Keratinocyte (primary cell): ENCODE results near the gene STATH. TPM values are rescaled to one million over a fixed set of nuclear protein-coding genes. Genes with fewer than 3 reads are reported as not detected.

Source experiments
- DNase-seq: peaks from one replicate; pipeline ENCODE4 v3.0.0-alpha.2; 2011; ENCODE audit warnings: low read depth, missing footprints, low spot score
- FAIRE-seq: peaks from 2 replicates; lab custom pipeline; 2011; peaks lifted over from hg19 to GRCh38; lab: Jason Lieb, UNC
- H2AFZ ChIP-seq: 2 replicates; pipeline ENCODE4 v1.6.0; 2012; ENCODE audit warnings: low read length, control low read depth, inconsistent platforms; ENCODE audit not compliant: control insufficient read depth
- H3K27ac ChIP-seq: 2 replicates; pipeline ENCODE4 v1.5.1; 2011; ENCODE audit warnings: low read length; ENCODE audit not compliant: control insufficient read depth, insufficient read depth
- H3K27me3 ChIP-seq: 3 replicates; pipeline ENCODE4 v1.6.0; 2011; ENCODE audit warnings: low read length; ENCODE audit not compliant: control insufficient read depth, insufficient read depth; ENCODE audit errors: extremely low read depth
- H3K36me3 ChIP-seq, 2 experiments: 2 replicates in 1 of 2; 3 replicates in 1 of 2; pipeline ENCODE4 v1.5.1; 2011; ENCODE audit warnings: low read length in 2 of 2, mild to moderate bottlenecking in 1 of 2; ENCODE audit not compliant: control insufficient read depth in 2 of 2, insufficient read depth in 2 of 2; ENCODE audit errors: extremely low read depth in 1 of 2
- H3K4me1 ChIP-seq: 3 replicates; pipeline ENCODE4 v1.5.1; 2011; ENCODE audit warnings: low read length; ENCODE audit not compliant: control insufficient read depth, insufficient read depth; ENCODE audit errors: extremely low read depth
- H3K4me2 ChIP-seq: 3 replicates; pipeline ENCODE4 v1.6.0; 2011; ENCODE audit warnings: low read depth, low read length; ENCODE audit not compliant: control insufficient read depth, insufficient read depth; ENCODE audit errors: extremely low read depth
- H3K4me3 ChIP-seq, 3 experiments: fragments of 200-600 bp in 1 of 3; sonication (generic) in 1 of 3; 2 replicates in 2 of 3; 3 replicates in 1 of 3; pipeline ENCODE4 v1.5.1; 2011 to 2016; ENCODE audit warnings: low read length in 3 of 3, mild to moderate bottlenecking in 3 of 3, control low read depth in 2 of 3, inconsistent platforms in 1 of 3, low read depth in 1 of 3, mixed read lengths in 1 of 3, mixed run types in 1 of 3, moderate library complexity in 1 of 3; ENCODE audit not compliant: control insufficient read depth in 2 of 3, insufficient read depth in 2 of 3; ENCODE audit errors: extremely low read depth in 1 of 3
- H3K79me2 ChIP-seq: 2 replicates; pipeline ENCODE4 v1.6.0; 2012; ENCODE audit warnings: low read length; ENCODE audit not compliant: control insufficient read depth, insufficient read depth
- H3K9ac ChIP-seq: 3 replicates; pipeline ENCODE4 v1.6.0; 2011; ENCODE audit warnings: low read length; ENCODE audit not compliant: control insufficient read depth, insufficient read depth; ENCODE audit errors: extremely low read depth
- H3K9me1 ChIP-seq: 3 replicates; pipeline ENCODE4 v1.6.0; 2011; ENCODE audit warnings: low read length; ENCODE audit not compliant: control insufficient read depth, insufficient read depth; ENCODE audit errors: extremely low read depth
- H3K9me3 ChIP-seq: 2 replicates; pipeline ENCODE4 v1.5.1; 2012; ENCODE audit warnings: low read depth, low read length; ENCODE audit not compliant: control insufficient read depth
- H4K20me1 ChIP-seq: 3 replicates; pipeline ENCODE4 v1.6.0; 2011; ENCODE audit warnings: low read length; ENCODE audit not compliant: control insufficient read depth, insufficient read depth; ENCODE audit errors: extremely low read depth
- CTCF ChIP-seq, 3 experiments: IDR thresholded peaks in 1 of 3; conservative IDR thresholded peaks in 1 of 3; optimal IDR thresholded peaks in 1 of 3; 2 replicates in 2 of 3; 3 replicates in 1 of 3; pipeline versions ENCODE3 to v1.5.1; 2011; ENCODE audit warnings: low read length in 3 of 3, mild to moderate bottlenecking in 3 of 3, moderate library complexity in 2 of 3, control low read depth in 1 of 3, inconsistent platforms in 1 of 3; ENCODE audit not compliant: insufficient read depth in 2 of 3; ENCODE audit errors: extremely low read depth in 1 of 3
- EZH2 ChIP-seq: IDR thresholded peaks from one replicate; pipeline ENCODE4 v1.6.1; 2012; ENCODE audit warnings: inconsistent platforms, mild to moderate bottlenecking, low read length, moderate library complexity
- dilution Hi-C: fragments of 300-500 bp; cut with MboI; formaldehyde crosslinking; loops from one replicate; pipeline ENCODE4 v1.7.0; 2020; ENCODE audit warnings: low sequenced_read_pairs; ENCODE audit not compliant: extremely low pct_ligation_motif_present
- polyA minus RNA-seq, 3 experiments: library from RNA; depleted of rRNA, polyadenylated mRNA; stranded (reverse); fragments of >200 nt; gene quantifications; 1 replicate in 1 of 3; 2 replicates in 1 of 3; 3 replicates in 1 of 3; pipeline ENCODE4 v1.2.3, GENCODE V29; 2011
- polyA plus RNA-seq, 5 experiments: library from polyadenylated mRNA; depleted of rRNA in 3 of 5; stranded (reverse) in 3 of 5; stranded (forward) in 1 of 5; unstranded in 1 of 5; fragments of >200 nt; gene quantifications; 1 replicate in 1 of 5; 2 replicates in 3 of 5; 3 replicates in 1 of 5; pipeline versions ENCODE4 v1.2.1 to v1.2.3, GENCODE V29; 2011 to 2012; ENCODE audit warnings: missing spikeins in 2 of 5, low read depth in 1 of 5, low replicate concordance in 1 of 5

Gene STATH
- polyA plus RNA-seq, result not detected in 3 replicates
- not detected for polyA plus RNA-seq (2011; ENCODE audit: low read depth)
- not detected in 2 replicates for polyA plus RNA-seq (2011; cell fraction: cytosol; rRNA removed)
- not detected in 2 replicates for polyA plus RNA-seq (2011; cell fraction: nucleus; rRNA removed)
- polyA plus RNA-seq (2012; ENCODE audit: low replicate concordance), result not detected in 2 replicates
- not detected in 3 replicates for polyA minus RNA-seq
- not detected for polyA minus RNA-seq (2011; cell fraction: cytosol; rRNA and poly(A)+ RNA removed)
- not detected in 2 replicates for polyA minus RNA-seq (2011; cell fraction: nucleus; rRNA and poly(A)+ RNA removed)

GRCh38 chr4:69995526-69996016 is at the start of gene STATH:
Gene STATH (plus strand): TSS chr4:69995966. CDS start chr4:69998438, 2,472 bp downstream.
- Histone ChIP-seq H3K9ac (no peak within 1 kb of the TSS), H3K27ac (no peak within 1 kb of the TSS), H3K27me3 (no peaks in the 10 kb centered on the region), H3K36me3 (no peaks in the 10 kb centered on the region), H3K4me3 (no peak within 1 kb of the TSS), H2AFZ (no peak within 1 kb of the TSS), H3K9me3 (no peaks in the 10 kb centered on the region), H3K9me1 (no peaks in the 10 kb centered on the region), H3K4me2 (no peak within 1 kb of the TSS), H4K20me1 (no peaks in the 10 kb centered on the region), H3K4me1 (no peaks in the 10 kb centered on the region), H3K79me2 (no peaks in the 10 kb centered on the region)
- FAIRE-seq (no peak), DNase-seq (no peak)
- dilution Hi-C loops, result no loop called here
- TF ChIP-seq EZH2, result no peak
- no peak for TF ChIP-seq CTCF (optimal IDR thresholded peaks at IDR 0.05 in 1 of 3, IDR thresholded peaks at IDR 0.05 in 1 of 3, conservative IDR thresholded peaks at IDR 0.05 in 1 of 3; ENCODE audit: extremely low read depth in 1 of 3, insufficient read depth in 2 of 3, low read length in 3 of 3)

GRCh38 chr4:69951602-69952001 is 44.2 kb upstream of the STATH start:
- no peak for FAIRE-seq
- no peaks in the 10 kb centered on the region for H3K4me1 ChIP-seq
- H3K4me2 ChIP-seq, result no peak overlapping the region
- H3K9ac ChIP-seq, result no peak overlapping the region
- H3K27ac ChIP-seq, result no peak overlapping the region
- no peaks in the 10 kb centered on the region for H3K79me2 ChIP-seq
- DNase-seq, result no peak
- H2AFZ ChIP-seq, result no peak overlapping the region
- H3K36me3 ChIP-seq, result no peaks in the 10 kb centered on the region
- H3K9me1 ChIP-seq, result no peaks in the 10 kb centered on the region
- H3K4me3 ChIP-seq, result no peak overlapping the region
- TF ChIP-seq CTCF (optimal IDR thresholded peaks at IDR 0.05 in 1 of 3, IDR thresholded peaks at IDR 0.05 in 1 of 3, conservative IDR thresholded peaks at IDR 0.05 in 1 of 3; ENCODE audit: extremely low read depth in 1 of 3, insufficient read depth in 2 of 3, low read length in 3 of 3) (no peak), EZH2 (no peak)
- no peaks in the 10 kb centered on the region for H3K9me3 ChIP-seq
- dilution Hi-C loops, result no loop called here
- H3K27me3 ChIP-seq, result no peaks in the 10 kb centered on the region
- no peaks in the 10 kb centered on the region for H4K20me1 ChIP-seq
